HS-27A (cell line): ENCODE results near the gene OR1K1.
"Not testable (repeated sequence)": the region's sequence is repeated elsewhere in the genome, so short reads cannot be mapped to it uniquely, and the experiment has no call there.

Experiments used
- DNase-seq: peaks from one replicate; pipeline ENCODE4 v3.0.0-alpha.2; 2012; ENCODE audit warnings: low read depth, missing footprints

The OR1K1 gene

GRCh38 chr9:122800066-122801060 lies at the start of gene OR1K1:
TSS of gene OR1K1 (plus strand) at chr9:122800123. CDS start at chr9:122800123, 0 bp downstream.
- DNase-seq = no peak

GRCh38 chr9:122754825-122755224 lies 45.1 kb upstream of the OR1K1 start:
- DNase-seq = no peak

GRCh38 chr9:122767817-122768216 lies 32.1 kb upstream of the OR1K1 start:
- no peak for DNase-seq

GRCh38 chr9:122777052-122777451 lies 22.9 kb upstream of the OR1K1 start:
- no peak for DNase-seq

- DNase-seq = peak; percentile 17
Measured at GRCh38 chr9:122777935-122778627, 21.8 kb upstream of the OR1K1 start.

GRCh38 chr9:122779181-122779580 lies 20.7 kb upstream of the OR1K1 start:
- DNase-seq = no peak

GRCh38 chr9:122780026-122780425 lies 19.9 kb upstream of the OR1K1 start:
- no peak for DNase-seq

- no peak for DNase-seq
Measured at GRCh38 chr9:122781671-122782070, 18.3 kb upstream of the OR1K1 start.

GRCh38 chr9:122785269-122785668 lies 14.7 kb upstream of the OR1K1 start:
- DNase-seq = no peak

- DNase-seq = no peak
Measured at GRCh38 chr9:122786338-122786737, 13.6 kb upstream of the OR1K1 start.

- DNase-seq = no peak
Measured at GRCh38 chr9:122788831-122789230, 11.1 kb upstream of the OR1K1 start, which contains the start of gene OR5C1. TSS of gene OR5C1 (plus strand) at chr9:122788933. CDS start at chr9:122788933, 0 bp downstream.

- no peak for DNase-seq
Measured at GRCh38 chr9:122789256-122790046, 10.5 kb upstream of the OR1K1 start.

GRCh38 chr9:122791872-122792669 lies 7.9 kb upstream of the OR1K1 start:
- DNase-seq = no peak

GRCh38 chr9:122797316-122798063 lies 2.4 kb upstream of the OR1K1 start:
- no peak for DNase-seq

- DNase-seq = no peak
Measured at GRCh38 chr9:122806661-122807060, 6.7 kb downstream of the OR1K1 start.

- DNase-seq = no peak
Measured at GRCh38 chr9:122807271-122807900, 7.5 kb downstream of the OR1K1 start.

GRCh38 chr9:122808141-122808540 lies 8.2 kb downstream of the OR1K1 start:
- no peak for DNase-seq

GRCh38 chr9:122809261-122809660 lies 9.3 kb downstream of the OR1K1 start:
- DNase-seq = not testable (repeated sequence)

GRCh38 chr9:122810306-122810946 lies 10.5 kb downstream of the OR1K1 start:
- DNase-seq = peak; percentile 34
